Right lobe of liver (tissue), 4 donors: ENCODE data around the gene TRAFD1.
A peak's percentile ranks its signal among the peaks of the same experiment; 100 is the strongest.

Experiments used
- POLR2A ChIP-seq: fragments of 450-650 bp; IDR thresholded peaks from one replicate; pipeline ENCODE4 v1.6.1; 2017; ENCODE audit warnings: antibody characterized with exemption, mild to moderate bottlenecking
- TF ChIP-seq, protein P1 (sequence below), 4 donors: fragments of 200-600 bp in 3 of 4; fragments of 450-650 bp in 1 of 4; IDR thresholded peaks; one replicate each; pipeline versions ENCODE4 v1.5.1 to v1.8.0; 2016 to 2022; ENCODE audit warnings: antibody characterized with exemption in 4 of 4, mild to moderate bottlenecking in 2 of 4
- donor health status: DM: no; HTN: no; CAD: no.
- donor health status: DM: no; HTN: no; CAD: no.
- donor health status: DM: no; HTN: yes; CAD: no.

GRCh38 chr12:112170376-112170775, 45.0 kb downstream of the TRAFD1 start:
- TF ChIP-seq POLR2A: no peak
- TF ChIP-seq, protein P1, sequence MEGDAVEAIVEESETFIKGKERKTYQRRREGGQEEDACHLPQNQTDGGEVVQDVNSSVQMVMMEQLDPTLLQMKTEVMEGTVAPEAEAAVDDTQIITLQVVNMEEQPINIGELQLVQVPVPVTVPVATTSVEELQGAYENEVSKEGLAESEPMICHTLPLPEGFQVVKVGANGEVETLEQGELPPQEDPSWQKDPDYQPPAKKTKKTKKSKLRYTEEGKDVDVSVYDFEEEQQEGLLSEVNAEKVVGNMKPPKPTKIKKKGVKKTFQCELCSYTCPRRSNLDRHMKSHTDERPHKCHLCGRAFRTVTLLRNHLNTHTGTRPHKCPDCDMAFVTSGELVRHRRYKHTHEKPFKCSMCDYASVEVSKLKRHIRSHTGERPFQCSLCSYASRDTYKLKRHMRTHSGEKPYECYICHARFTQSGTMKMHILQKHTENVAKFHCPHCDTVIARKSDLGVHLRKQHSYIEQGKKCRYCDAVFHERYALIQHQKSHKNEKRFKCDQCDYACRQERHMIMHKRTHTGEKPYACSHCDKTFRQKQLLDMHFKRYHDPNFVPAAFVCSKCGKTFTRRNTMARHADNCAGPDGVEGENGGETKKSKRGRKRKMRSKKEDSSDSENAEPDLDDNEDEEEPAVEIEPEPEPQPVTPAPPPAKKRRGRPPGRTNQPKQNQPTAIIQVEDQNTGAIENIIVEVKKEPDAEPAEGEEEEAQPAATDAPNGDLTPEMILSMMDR (IDR thresholded peaks at IDR 0.05): peak in 3 of 4 donors; percentile 22 to 28 (median 24)
